Thoracic aorta (tissue), 2 donors: ENCODE results near the gene DLGAP3. TPM values are rescaled to one million over a fixed set of nuclear protein-coding genes. Genes with fewer than 3 reads are reported as not detected.
A peak's percentile ranks its signal among the peaks of the same experiment; 100 is the strongest.

Source experiments
- ATAC-seq: fragments of 150-250 bp; one replicate; pipeline ENCODE4 v1.8.0; 2017; ENCODE audit warnings: low read depth; ENCODE audit not compliant: insufficient number of reproducible peaks, low FRiP score
- DNase-seq: peaks from one replicate; pipeline ENCODE4 v3.0.0-alpha.2; 2020; ENCODE audit warnings: low spot score
- H3K27ac ChIP-seq, 2 donors: fragments of 200-600 bp; sonication (generic); 1 replicate in 1 of 2; 2 replicates in 1 of 2; pipeline ENCODE4 v1.5.1; 2016; ENCODE audit warnings: mild to moderate bottlenecking in 2 of 2, moderate library complexity in 2 of 2
- H3K27me3 ChIP-seq: fragments of 200-600 bp; sonication (generic); replicated peaks from 2 replicates; pipeline ENCODE4 v1.6.0; 2016; ENCODE audit warnings: mild to moderate bottlenecking; ENCODE audit not compliant: insufficient read depth
- H3K36me3 ChIP-seq: fragments of 200-600 bp; sonication (generic); one replicate; pipeline ENCODE4 v1.5.1; 2016
- H3K4me1 ChIP-seq, 2 donors: fragments of 200-600 bp; sonication (generic); 1 replicate in 1 of 2; 2 replicates in 1 of 2; pipeline versions ENCODE4 v1.5.1 to v1.6.0; 2016; ENCODE audit warnings: low read depth in 2 of 2, mild to moderate bottlenecking in 1 of 2; ENCODE audit not compliant: control insufficient read depth in 1 of 2
- H3K4me3 ChIP-seq: fragments of 200-600 bp; sonication (generic); 2 replicates; pipeline ENCODE4 v1.5.1; 2016; ENCODE audit warnings: mild to moderate bottlenecking
- H3K9me3 ChIP-seq: fragments of 200-600 bp; sonication (generic); 2 replicates; pipeline ENCODE4 v1.5.1; 2016
- CTCF ChIP-seq: fragments of 200-600 bp; sonication (generic); IDR thresholded peaks from one replicate; pipeline ENCODE4 v1.5.1; 2019; ENCODE audit warnings: antibody characterized with exemption
- total RNA-seq, 2 donors: library from RNA; depleted of rRNA; stranded (reverse); fragments of >200 nt; gene quantifications; one replicate each; pipeline versions ENCODE4 v1.1.0 to v1.2.3, GENCODE V29; 2016

The DLGAP3 gene
- total RNA-seq, 2 donors from 2014 or later = 0.14 to 0.21 TPM

GRCh38 chr1:34898330-34898761, 31.1 kb downstream of the DLGAP3 start:
- ATAC-seq (no peak), DNase-seq (no peak)
- no peak overlapping the region for H3K4me3 ChIP-seq
- peaks cover 0 to 9% of the 10 kb centered on the region in 2 donors for H3K4me1 ChIP-seq
- H3K27me3 ChIP-seq = no peaks in the 10 kb centered on the region
- no peak for TF ChIP-seq CTCF
- no peak overlapping the region for H3K27ac ChIP-seq
- H3K36me3 ChIP-seq = no peaks in the 10 kb centered on the region
- no peaks in the 10 kb centered on the region for H3K9me3 ChIP-seq

- H3K9me3 ChIP-seq = peaks cover 7% of the 10 kb centered on the region
- no peak for ATAC-seq
- H3K27ac ChIP-seq = no peak overlapping the region
- H3K4me3 ChIP-seq = no peak overlapping the region
- no peak for TF ChIP-seq CTCF
- no peaks in the 10 kb centered on the region for H3K36me3 ChIP-seq
- peaks cover 0 to 9% of the 10 kb centered on the region in 2 donors for H3K4me1 ChIP-seq
- no peaks in the 10 kb centered on the region for H3K27me3 ChIP-seq
- DNase-seq = no peak
Measured at GRCh38 chr1:34896612-34897011, 32.8 kb downstream of the DLGAP3 start.

- H3K9me3 ChIP-seq = peaks cover 7% of the 10 kb centered on the region
- H3K4me1 ChIP-seq = peaks cover 0 to 8% of the 10 kb centered on the region in 2 donors
- ATAC-seq (no peak), DNase-seq (no peak)
- H3K36me3 ChIP-seq = no peaks in the 10 kb centered on the region
- no peak for TF ChIP-seq CTCF
- H3K27ac ChIP-seq = no peak overlapping the region
- no peak overlapping the region for H3K4me3 ChIP-seq
- H3K27me3 ChIP-seq = peaks cover 7% of the 10 kb centered on the region
Measured at GRCh38 chr1:34889705-34890104, 39.7 kb downstream of the DLGAP3 start.

GRCh38 chr1:34887593-34887992, 41.9 kb downstream of the DLGAP3 start:
- no peak for ATAC-seq
- H3K9me3 ChIP-seq = peaks cover 7% of the 10 kb centered on the region
- DNase-seq = no peak
- peaks cover 0 to 8% of the 10 kb centered on the region in 2 donors for H3K4me1 ChIP-seq
- no peak for TF ChIP-seq CTCF
- H3K36me3 ChIP-seq = no peaks in the 10 kb centered on the region
- H3K4me3 ChIP-seq = no peak overlapping the region
- peaks cover 14% of the 10 kb centered on the region for H3K27me3 ChIP-seq
- no peak overlapping the region for H3K27ac ChIP-seq

- DNase-seq (no peak), ATAC-seq (no peak)
- Histone ChIP-seq H3K4me1 (peaks cover 0 to 8% of the 10 kb centered on the region in 2 donors), H3K9me3 (no peaks in the 10 kb centered on the region), H3K4me3 (peak overlapping the region; percentile 61), H3K27ac (no peak overlapping the region), H3K27me3 (peaks cover 14% of the 10 kb centered on the region), H3K36me3 (no peaks in the 10 kb centered on the region)
- no peak for TF ChIP-seq CTCF
Measured at GRCh38 chr1:34885405-34886247, 43.8 kb downstream of the DLGAP3 start.
